GM10266 (cell line): ENCODE measurements around the gene PILRB.

Source experiments
- DNase-seq: peaks from one replicate; pipeline ENCODE4 v3.0.0; 2012; ENCODE audit errors: extremely low spot score
- TF ChIP-seq, protein P1 (sequence below): IDR thresholded peaks from 2 replicates; pipeline ENCODE4 v1.5.1; 2012; ENCODE audit warnings: mild to moderate bottlenecking, low read depth; ENCODE audit not compliant: control insufficient read depth, insufficient read depth; ENCODE audit errors: missing control alignments

Gene PILRB

DNA sequence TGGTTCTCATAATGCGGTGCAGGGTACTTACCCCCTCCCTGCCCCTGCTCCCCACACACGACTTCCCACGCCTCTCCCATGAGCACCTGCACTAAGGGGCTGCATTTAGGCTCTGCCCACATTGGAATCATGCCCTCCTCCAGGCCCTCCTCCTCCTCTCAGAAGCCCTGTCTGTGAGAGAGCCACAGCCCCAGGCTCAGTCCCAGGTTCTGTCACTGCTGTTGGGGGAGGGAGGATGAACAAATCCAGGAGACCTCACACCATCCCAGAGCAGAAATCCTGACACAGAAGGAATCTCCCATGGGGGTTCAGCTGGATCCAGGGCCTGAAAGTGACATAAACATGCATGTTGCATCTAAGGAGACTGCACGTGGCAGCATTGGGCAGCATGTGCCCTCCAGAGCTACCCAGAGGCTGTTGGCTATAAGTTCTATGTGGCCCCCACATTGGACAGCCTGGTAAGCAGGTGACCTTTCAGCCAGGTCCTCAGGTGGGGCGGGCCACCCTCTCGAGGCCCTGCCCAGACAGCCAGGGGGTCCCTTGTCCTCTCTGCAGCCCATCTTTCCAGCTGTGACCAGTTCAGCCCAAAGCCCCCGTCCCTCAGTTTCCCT, 13.7 kb downstream of the PILRB start:
- TF ChIP-seq, protein P1, sequence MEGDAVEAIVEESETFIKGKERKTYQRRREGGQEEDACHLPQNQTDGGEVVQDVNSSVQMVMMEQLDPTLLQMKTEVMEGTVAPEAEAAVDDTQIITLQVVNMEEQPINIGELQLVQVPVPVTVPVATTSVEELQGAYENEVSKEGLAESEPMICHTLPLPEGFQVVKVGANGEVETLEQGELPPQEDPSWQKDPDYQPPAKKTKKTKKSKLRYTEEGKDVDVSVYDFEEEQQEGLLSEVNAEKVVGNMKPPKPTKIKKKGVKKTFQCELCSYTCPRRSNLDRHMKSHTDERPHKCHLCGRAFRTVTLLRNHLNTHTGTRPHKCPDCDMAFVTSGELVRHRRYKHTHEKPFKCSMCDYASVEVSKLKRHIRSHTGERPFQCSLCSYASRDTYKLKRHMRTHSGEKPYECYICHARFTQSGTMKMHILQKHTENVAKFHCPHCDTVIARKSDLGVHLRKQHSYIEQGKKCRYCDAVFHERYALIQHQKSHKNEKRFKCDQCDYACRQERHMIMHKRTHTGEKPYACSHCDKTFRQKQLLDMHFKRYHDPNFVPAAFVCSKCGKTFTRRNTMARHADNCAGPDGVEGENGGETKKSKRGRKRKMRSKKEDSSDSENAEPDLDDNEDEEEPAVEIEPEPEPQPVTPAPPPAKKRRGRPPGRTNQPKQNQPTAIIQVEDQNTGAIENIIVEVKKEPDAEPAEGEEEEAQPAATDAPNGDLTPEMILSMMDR = no peak
- DNase-seq = no peak

DNA sequence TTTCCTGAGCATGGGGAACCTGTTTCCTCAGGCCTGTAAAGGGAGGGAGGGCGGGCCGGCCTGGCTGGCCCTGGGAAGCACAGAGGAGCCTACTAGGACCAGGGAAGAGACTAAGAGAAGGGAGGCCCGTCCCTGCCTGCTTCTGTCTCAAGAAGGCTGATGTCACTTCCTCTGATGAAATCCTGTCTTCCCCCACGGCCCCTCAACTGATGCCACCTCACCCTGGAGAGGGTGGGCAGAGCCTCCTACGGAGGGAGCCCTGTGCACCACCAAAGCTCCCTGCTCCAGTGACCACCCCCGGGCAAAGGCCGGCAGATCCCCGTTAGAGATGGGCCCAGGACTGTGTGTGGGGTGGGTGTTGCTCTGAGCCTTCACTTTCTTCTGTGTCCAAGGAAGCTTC, 14.3 kb downstream of the PILRB start:
- TF ChIP-seq, protein P1 = no peak
- no peak for DNase-seq

DNA sequence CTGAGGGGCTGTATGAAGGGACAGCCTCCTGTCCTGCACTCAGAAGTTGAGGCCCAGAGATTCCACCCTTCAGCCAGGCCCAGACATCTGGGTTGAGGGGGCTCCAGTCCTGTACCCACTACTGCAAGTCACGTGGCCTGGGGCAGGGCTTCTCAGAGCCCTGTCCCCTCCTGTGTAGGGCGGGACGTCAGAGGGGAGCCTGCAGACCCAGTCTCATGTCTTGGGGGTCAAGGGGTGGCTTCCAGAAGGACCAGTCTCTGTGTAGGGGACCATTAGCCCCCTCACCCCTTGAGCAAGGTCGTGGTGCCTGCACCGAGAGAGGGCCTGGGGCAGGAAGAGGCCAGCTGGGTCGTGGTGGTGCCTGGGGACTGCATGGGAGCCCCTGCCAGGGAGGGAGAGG, 14.8 kb downstream of the PILRB start:
- TF ChIP-seq, protein P1 = no peak

DNA sequence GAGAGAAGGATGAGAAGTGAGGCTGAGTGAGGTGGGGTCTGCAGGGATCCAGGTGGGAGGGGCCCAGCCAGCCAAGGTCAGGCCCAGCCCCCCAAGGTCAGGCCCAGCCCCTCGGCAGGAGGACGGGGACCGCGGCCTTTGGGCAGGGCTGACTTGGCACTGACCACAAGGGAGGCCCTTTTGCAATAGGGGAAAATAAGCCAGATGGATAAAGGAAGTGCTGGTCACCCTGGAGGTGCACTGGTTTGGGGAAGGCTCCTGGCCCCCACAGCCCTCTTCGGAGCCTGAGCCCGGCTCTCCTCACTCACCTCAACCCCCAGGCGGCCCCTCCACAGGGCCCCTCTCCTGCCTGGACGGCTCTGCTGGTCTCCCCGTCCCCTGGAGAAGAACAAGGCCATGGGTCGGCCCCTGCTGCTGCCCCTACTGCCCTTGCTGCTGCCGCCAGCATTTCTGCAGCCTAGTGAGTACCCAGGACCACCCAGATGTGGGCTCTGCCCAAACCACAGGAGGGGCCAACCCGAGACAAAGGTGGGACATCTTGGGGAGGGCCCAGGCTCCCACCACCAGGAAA, 15.4 kb downstream of the PILRB start, which contains the start of gene PILRA:
Gene PILRA, plus strand, starts transcription at position 227 of the 571 bp plus-strand sequence. Its CDS starts 170 bp downstream, at position 397.
- TF ChIP-seq, protein P1 = no peak
- no peak for DNase-seq

More for the DNA sequence above, 14.8 kb downstream of the PILRB start:
- DNase-seq = no peak

DNA sequence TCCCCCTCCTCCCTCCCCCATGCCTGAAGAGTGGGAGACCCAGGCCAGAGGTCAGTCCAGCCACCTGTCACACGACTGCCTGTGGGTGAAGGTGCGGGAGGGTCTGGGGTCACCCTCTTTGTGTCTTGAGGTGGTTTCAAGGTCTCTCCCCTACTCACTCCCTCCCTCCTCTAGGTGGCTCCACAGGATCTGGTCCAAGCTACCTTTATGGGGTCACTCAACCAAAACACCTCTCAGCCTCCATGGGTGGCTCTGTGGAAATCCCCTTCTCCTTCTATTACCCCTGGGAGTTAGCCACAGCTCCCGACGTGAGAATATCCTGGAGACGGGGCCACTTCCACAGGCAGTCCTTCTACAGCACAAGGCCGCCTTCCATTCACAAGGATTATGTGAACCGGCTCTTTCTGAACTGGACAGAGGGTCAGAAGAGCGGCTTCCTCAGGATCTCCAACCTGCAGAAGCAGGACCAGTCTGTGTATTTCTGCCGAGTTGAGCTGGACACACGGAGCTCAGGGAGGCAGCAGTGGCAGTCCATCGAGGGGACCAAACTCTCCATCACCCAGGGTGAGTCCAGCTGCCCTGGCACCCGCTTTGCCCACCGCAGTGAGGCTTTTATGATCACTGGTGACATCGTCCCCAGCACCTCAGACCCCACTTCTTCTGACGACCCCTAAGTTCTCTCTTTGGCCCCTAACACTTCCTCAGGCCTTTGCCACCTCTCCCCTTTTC, 16.1 kb downstream of the PILRB start:
- TF ChIP-seq, protein P1 = peak; percentile 41
- DNase-seq = peak; percentile 41

DNA sequence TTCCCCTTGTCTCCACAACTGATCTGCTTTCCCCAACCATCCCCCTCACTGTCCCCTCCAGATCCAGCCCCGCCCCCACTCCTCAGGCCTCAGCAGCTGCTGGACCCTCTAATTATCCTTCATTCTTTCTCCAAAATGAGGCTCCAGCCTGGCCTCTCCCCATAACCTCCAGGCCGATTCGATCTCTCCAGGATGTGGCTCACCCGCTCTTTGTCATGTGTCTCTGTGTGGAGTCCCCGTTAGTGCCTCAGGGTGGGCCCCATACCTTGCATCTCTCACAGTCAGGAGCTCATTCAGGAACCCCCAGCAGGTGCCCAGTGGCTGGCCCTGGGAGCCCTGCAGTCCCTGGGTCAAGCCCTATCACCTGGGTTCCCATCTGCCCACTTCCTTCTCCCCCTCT, 16.7 kb downstream of the PILRB start:
- TF ChIP-seq, protein P1 = no peak
- no peak for DNase-seq

DNA sequence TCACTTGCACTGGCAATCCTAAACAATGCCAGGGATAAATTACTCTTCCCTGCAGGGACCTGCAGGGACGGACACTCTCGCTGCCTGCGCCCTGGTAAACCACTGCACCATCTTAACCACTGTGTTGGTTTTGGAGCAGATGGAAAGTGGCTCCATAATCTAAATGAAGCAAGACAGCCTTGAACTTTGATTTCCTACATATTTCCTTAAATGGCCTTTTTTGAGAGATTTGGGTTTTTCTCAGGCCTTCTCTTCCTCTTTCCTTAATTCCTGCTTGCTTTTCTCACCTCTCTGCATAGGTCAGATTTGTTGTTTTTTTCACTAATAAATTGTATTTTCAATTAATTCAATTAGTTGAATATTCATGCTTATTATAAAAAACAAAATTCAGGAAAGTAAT, 18.1 kb downstream of the PILRB start:
- no peak for DNase-seq
- TF ChIP-seq, protein P1 = no peak
